HepG2 (cell line): ENCODE results near the gene SLC19A3. TPM values are rescaled to one million over a fixed set of nuclear protein-coding genes. Genes with fewer than 3 reads are reported as not detected.

Experiments
- AHR ChIP-seq: IDR thresholded peaks from 2 replicates; pipeline ENCODE4 v1.6.1; 2018; ENCODE audit warnings: missing genetic modification reagents, missing compliant biosample characterization
- CSRNP2 ChIP-seq: sonication (generic); formaldehyde crosslinking; conservative IDR thresholded peaks from 2 replicates; pipeline ENCODE4 v1.8.0; 2022; ENCODE audit warnings: low read depth, missing genetic modification reagents
- DR1 ChIP-seq: sonication (generic); formaldehyde crosslinking; IDR thresholded peaks from 2 replicates; pipeline ENCODE4 v1.8.0; 2021; ENCODE audit warnings: mild to moderate bottlenecking, missing genetic modification reagents, inconsistent platforms
- ETV5 ChIP-seq: IDR thresholded peaks from 2 replicates; pipeline ENCODE4 v1.6.1; 2018; ENCODE audit warnings: missing biosample characterization, missing genetic modification reagents, inconsistent platforms, borderline replicate concordance
- FOXM1 ChIP-seq: sonication (generic); formaldehyde crosslinking; IDR thresholded peaks from 2 replicates; pipeline ENCODE4 v1.5.0; 2020; ENCODE audit warnings: missing genetic modification reagents
- HIVEP1 ChIP-seq: sonication (generic); formaldehyde crosslinking; IDR thresholded peaks from 2 replicates; pipeline ENCODE4 v1.4.0; 2020; ENCODE audit warnings: mild to moderate bottlenecking, missing genetic modification reagents
- HNRNPL ChIP-seq: fragments of 200-400 bp; formaldehyde crosslinking; IDR thresholded peaks from 2 replicates; pipeline ENCODE4 v1.6.1; 2017; ENCODE audit warnings: mild to moderate bottlenecking, low read depth, low read length
- HOXD1 ChIP-seq: sonication (generic); formaldehyde crosslinking; IDR thresholded peaks from 2 replicates; pipeline ENCODE4 v1.5.0; 2020; ENCODE audit warnings: missing genetic modification reagents
- MAFK ChIP-seq, 2 experiments: IDR thresholded peaks in 1 of 2; conservative IDR thresholded peaks in 1 of 2; 2 replicates each; pipeline ENCODE4 v1.6.1; 2011; ENCODE audit warnings: improper control_type of control experiment in 2 of 2, low read length in 2 of 2
- MIER3 ChIP-seq: IDR thresholded peaks from 2 replicates; pipeline ENCODE4 v1.6.1; 2016; ENCODE audit warnings: missing compliant biosample characterization, borderline replicate concordance
- MYC ChIP-seq: sonication (generic); formaldehyde crosslinking; IDR thresholded peaks from 2 replicates; pipeline ENCODE4 v1.9.0; 2021; ENCODE audit warnings: missing genetic modification reagents, borderline replicate concordance
- NR2F6 ChIP-seq, 2 experiments: IDR thresholded peaks; 2 replicates each; pipeline ENCODE4 v1.6.1; 2016; ENCODE audit warnings: antibody characterized with exemption in 1 of 2, mild to moderate bottlenecking in 1 of 2
- POLR2AphosphoS5 ChIP-seq: IDR thresholded peaks from 2 replicates; pipeline ENCODE4 v1.6.1; 2012; ENCODE audit warnings: low read depth, low read length
- TOPORS ChIP-seq: sonication (generic); formaldehyde crosslinking; IDR thresholded peaks from 2 replicates; pipeline ENCODE4 v1.8.0; 2023; ENCODE audit warnings: mild to moderate bottlenecking, missing genetic modification reagents
- TRAFD1 ChIP-seq: sonication (generic); formaldehyde crosslinking; IDR thresholded peaks from 2 replicates; pipeline ENCODE4 v1.5.1; 2020; ENCODE audit warnings: missing genetic modification reagents, mild to moderate bottlenecking, borderline replicate concordance
- TSC22D2 ChIP-seq: sonication (generic); formaldehyde crosslinking; IDR thresholded peaks from 2 replicates; pipeline ENCODE4 v1.5.1; 2020; ENCODE audit warnings: missing genetic modification reagents, mild to moderate bottlenecking, borderline replicate concordance
- ZKSCAN1 ChIP-seq: fragments of 150-350 bp; IDR thresholded peaks from 2 replicates; pipeline ENCODE4 v1.6.1; 2014; ENCODE audit warnings: low read length
- ZNF550 ChIP-seq: sonication (generic); formaldehyde crosslinking; IDR thresholded peaks from 2 replicates; pipeline ENCODE4 v1.4.0; 2020; ENCODE audit warnings: mild to moderate bottlenecking, missing genetic modification reagents, borderline replicate concordance
- ZNF660 ChIP-seq: sonication (generic); formaldehyde crosslinking; IDR thresholded peaks from 2 replicates; pipeline ENCODE4 v1.5.1; 2020; ENCODE audit warnings: mild to moderate bottlenecking, low read depth, missing genetic modification reagents, borderline replicate concordance
- polyA plus RNA-seq, 8 experiments: library from polyadenylated mRNA; depleted of rRNA in 3 of 8; stranded (reverse) in 7 of 8; unstranded in 1 of 8; fragments of >200 nt; fragmentation: Illumina TruSeq in 4 of 8; extraction: Trizol in 4 of 8; gene quantifications; 2 replicates each; pipeline versions ENCODE4 v1.2.1 to v1.2.3, GENCODE V29; 2011 to 2016; ENCODE audit warnings: low read depth in 4 of 8, missing spikeins in 1 of 8, mixed read lengths in 1 of 8; ENCODE audit not compliant: insufficient read depth in 1 of 8
- total RNA-seq, 5 experiments: library from RNA; depleted of rRNA; stranded (reverse); fragments of >200 nt; fragmentation: Illumina TruSeq; extraction: Trizol; gene quantifications; 2 replicates each; pipeline ENCODE4 v1.2.3, GENCODE V29; 2016; ENCODE audit warnings: low read depth in 1 of 5
- TF ChIP-seq, protein P1 (sequence below): sonication (generic); formaldehyde crosslinking; IDR thresholded peaks from 2 replicates; pipeline ENCODE4 v1.8.1; 2023; ENCODE audit warnings: mild to moderate bottlenecking, missing genetic modification reagents
- TF ChIP-seq, protein P2 (sequence below): sonication (generic); formaldehyde crosslinking; IDR thresholded peaks from 2 replicates; pipeline ENCODE4 v1.4.0; 2020; ENCODE audit warnings: mild to moderate bottlenecking, missing genetic modification reagents
- TF ChIP-seq, protein P3 (sequence below): sonication (generic); formaldehyde crosslinking; IDR thresholded peaks from 2 replicates; pipeline ENCODE4 v1.8.1; 2023; ENCODE audit warnings: missing genetic modification reagents, inconsistent platforms, borderline replicate concordance

The SLC19A3 gene
- total and polyA plus RNA-seq, 2 of the 13 experiments (the other 11 are each of a cell fraction or from before 2014, with no cell fraction given): 2.3 to 5.2 TPM

DNA sequence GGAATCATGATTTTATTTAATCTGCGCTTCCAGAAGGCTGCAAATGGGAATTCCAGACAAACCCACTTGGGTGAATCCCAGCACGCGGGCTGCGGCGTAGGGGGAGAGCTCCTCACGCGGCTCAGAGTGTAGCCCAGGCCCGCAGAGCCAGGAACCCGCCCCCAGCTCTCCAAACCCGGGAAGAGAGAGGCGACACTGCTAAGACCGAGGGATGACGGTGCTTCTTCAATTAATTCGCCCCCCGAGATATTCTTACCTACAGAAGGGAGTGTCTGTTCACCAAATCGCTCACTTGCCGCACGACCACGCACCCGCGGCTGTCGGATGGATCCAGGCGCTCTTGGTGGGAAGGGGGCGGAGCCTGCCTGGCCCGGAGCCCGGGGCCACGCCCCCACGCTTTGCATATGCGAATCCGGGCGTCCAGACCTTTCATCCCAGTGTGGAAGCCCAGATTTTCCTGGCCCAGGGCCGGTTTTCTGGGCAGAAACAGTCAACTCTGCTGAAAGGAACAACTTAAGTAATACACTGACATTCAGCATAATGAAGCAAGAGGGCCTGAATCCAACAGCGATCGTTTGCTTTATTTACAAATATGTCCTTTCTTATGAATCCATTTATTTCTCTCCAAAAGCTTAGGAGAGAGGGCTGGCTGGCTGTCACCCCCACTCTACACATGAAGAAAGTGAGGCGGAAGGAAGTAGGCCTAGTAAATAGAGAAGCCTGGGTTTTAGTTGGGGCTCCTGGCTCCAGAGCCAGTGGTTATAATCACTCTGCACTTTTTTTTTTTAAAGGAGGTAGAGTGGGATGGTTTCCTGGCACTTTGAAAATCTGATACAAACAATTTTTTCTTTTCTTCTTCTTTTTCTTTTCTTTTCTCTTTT lies at the start of gene SLC19A3 (continued):
- no peak for TF ChIP-seq TRAFD1 (CRISPR knock-in tag)
- peak; percentile 19; the same call in 1 of the 2 replicates for TF ChIP-seq ETV5 (CRISPR knock-in tag)
- TF ChIP-seq, protein P1, sequence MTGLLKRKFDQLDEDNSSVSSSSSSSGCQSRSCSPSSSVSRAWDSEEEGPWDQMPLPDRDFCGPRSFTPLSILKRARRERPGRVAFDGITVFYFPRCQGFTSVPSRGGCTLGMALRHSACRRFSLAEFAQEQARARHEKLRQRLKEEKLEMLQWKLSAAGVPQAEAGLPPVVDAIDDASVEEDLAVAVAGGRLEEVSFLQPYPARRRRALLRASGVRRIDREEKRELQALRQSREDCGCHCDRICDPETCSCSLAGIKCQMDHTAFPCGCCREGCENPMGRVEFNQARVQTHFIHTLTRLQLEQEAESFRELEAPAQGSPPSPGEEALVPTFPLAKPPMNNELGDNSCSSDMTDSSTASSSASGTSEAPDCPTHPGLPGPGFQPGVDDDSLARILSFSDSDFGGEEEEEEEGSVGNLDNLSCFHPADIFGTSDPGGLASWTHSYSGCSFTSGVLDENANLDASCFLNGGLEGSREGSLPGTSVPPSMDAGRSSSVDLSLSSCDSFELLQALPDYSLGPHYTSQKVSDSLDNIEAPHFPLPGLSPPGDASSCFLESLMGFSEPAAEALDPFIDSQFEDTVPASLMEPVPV: no peak
- TF ChIP-seq CSRNP2: no peak
- TF ChIP-seq MAFK (conservative IDR thresholded peaks at IDR 0.05 in 1 of 2, IDR thresholded peaks at IDR 0.05 in 1 of 2; ENCODE audit: low read length in 2 of 2): no peak
- TF ChIP-seq ZNF660: no peak
- no peak for TF ChIP-seq DR1
- TF ChIP-seq POLR2AphosphoS5: no peak
- no peak for TF ChIP-seq HOXD1
- no peak for TF ChIP-seq NR2F6 (IDR thresholded peaks at IDR 0.05)
- no peak for TF ChIP-seq NR2F6 (CRISPR knock-in tag; IDR thresholded peaks at IDR 0.05)
- TF ChIP-seq ZKSCAN1: no peak
- TF ChIP-seq TSC22D2 (CRISPR knock-in tag): no peak
- TF ChIP-seq HIVEP1: peak; percentile 66; the same call in 1 of the 2 replicates
- no peak for TF ChIP-seq HNRNPL
- TF ChIP-seq FOXM1 (CRISPR knock-in tag): no peak
- no peak for TF ChIP-seq MYC (CRISPR knock-in tag)
- TF ChIP-seq, protein P2, sequence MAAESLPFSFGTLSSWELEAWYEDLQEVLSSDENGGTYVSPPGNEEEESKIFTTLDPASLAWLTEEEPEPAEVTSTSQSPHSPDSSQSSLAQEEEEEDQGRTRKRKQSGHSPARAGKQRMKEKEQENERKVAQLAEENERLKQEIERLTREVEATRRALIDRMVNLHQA: no peak
- 0 out of 2 replicates have a peak, but pooled peaks have one; percentile 42 for TF ChIP-seq TOPORS (CRISPR knock-in tag)
- no peak for TF ChIP-seq ZNF550 (CRISPR knock-in tag)
- TF ChIP-seq, protein P3, sequence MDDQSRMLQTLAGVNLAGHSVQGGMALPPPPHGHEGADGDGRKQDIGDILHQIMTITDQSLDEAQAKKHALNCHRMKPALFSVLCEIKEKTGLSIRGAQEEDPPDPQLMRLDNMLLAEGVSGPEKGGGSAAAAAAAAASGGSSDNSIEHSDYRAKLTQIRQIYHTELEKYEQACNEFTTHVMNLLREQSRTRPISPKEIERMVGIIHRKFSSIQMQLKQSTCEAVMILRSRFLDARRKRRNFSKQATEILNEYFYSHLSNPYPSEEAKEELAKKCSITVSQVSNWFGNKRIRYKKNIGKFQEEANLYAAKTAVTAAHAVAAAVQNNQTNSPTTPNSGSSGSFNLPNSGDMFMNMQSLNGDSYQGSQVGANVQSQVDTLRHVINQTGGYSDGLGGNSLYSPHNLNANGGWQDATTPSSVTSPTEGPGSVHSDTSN (CRISPR knock-in tag): no peak
- TF ChIP-seq AHR (CRISPR knock-in tag): 0 out of 2 replicates have a peak, but pooled peaks have one; percentile 56
- 0 out of 2 replicates have a peak, but pooled peaks have one; percentile 16 for TF ChIP-seq MIER3 (CRISPR knock-in tag)
